Measurements from ENCODE around the gene C4orf54.

The C4orf54 gene

DNA sequence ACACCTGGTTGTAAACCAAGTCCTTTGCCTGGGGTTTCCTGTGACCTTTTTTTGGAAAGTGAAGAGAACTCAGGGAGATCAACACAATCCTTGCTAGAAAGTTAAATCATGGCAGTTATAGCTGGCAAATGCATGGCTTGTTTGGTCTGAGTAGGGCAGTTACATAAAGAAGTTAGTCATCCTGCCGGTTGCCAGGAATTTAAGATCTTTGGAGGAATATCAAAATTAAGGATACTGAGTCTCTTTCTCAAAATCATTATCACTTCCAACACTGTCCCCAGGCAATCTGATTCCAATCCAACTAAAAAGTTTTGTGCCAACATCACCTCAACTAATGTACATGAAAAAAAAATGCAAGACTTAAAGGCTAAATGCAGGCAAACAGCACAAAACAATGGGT lies 40.3 kb downstream of the C4orf54 start:
- FAIRE-seq, result no peak

DNA sequence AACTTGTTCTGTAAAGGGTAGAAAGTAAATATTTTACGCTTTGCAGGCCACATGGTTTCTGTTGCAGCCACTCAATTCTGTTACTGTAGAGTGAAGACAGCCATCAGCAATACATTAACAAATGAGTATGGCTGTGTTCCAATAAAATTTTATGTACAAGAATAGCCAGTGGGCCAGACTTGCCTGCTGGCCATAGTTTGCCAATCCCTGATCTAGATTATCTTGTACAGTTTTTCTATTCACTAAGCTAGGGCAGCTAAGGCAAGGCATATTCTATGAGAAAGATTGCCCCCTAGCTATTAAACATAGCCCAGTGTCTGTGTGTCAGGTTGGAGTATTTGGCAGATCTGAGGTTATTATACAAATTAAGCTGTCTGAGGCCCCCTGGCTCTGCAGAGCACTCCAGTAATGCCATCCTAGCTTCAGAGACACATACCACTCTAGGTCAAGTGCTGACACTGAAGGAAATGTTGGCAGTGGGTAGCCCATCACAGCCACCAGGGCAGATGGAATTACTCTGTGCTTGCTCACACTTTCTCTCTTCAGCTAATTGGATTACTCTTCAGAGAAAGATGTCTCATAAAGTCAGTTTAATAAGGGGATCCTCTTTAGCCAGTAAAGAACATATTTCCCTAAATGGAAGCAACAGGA lies 42.3 kb downstream of the C4orf54 start:
- no peak for FAIRE-seq

DNA sequence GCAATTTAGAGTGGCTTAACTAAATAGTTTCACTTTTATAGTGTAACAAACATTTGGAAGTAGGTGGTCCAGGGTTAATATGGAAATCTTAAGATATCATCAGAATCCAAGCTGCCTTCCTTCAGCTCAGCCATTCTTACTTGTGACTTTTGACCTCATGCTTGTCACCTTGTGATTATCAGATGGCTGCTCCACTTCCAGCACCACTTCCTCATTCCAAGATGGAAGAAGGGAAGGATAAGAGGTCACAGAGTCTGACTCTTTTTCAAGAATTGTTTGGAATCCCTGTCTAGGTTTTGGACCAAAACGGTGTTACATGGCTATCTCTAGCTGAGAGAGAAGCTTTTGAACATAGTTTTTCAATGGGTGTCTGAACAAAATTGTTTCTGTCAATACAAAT lies 43.1 kb downstream of the C4orf54 start:
- FAIRE-seq, result no peak

DNA sequence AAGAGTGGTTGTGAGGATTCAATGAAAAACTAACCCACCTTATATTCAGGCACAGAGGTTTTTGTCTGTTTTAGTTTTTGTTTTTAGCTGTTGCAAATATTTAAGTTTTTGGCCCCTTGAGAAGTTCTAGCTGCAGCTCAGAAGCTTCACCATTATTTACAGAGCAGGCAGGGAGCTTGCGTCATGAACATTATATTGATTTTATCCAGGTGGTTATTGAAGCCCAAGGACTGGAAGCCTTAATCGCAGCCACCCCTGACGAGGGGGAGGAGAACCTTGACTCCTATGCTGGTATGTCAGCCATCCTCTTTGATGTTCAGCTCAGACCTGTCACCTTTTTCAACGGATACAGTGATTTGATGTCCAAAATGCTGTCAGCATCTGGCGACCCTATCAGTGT lies 44.9 kb downstream of the C4orf54 start:
- FAIRE-seq, result no peak

DNA sequence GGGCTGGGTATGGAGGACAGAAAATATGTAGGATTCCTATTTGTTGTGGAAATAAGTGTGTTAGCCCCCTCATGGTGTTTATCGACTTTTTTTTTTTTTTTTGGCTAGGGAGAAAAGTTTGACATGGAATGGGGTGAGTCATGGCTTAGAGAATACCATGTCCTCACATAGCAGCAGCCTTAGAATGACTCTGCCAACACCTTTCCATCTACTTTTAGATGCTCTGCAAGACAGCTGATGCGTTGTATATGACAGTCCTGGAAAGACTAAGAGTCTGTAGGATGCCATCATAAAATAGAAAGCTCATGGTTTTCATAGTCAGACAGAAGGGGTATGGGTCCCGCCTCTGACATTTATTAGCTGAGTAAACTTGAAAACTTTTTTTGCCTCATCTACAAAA lies 45.3 kb downstream of the C4orf54 start:
- FAIRE-seq, result no peak

DNA sequence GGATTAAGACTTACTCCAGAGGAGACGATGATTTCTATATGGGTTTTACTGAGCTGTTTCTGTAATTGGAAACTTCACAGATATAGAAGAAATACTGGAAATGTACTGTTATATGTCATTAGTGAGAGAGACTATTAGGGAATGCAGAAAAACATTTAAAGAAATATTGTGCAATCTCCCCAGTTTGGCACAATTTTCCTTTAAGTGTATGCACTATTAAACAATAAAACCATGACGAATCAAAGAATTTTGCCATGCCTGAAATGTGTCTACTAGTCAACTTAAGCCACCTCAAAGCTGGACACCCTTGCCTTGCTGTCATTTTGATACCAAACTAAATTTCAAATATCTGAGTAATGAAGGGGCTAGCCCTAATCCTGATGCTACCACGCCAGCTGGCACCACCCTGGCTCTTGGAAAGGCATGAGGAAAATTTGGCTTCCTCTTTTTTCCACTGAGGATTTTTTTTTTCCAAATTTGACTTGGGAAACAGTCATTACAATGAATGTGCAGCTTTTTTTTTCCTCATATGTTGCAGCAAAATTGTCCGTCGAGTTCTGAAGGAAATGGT lies 46.9 kb downstream of the C4orf54 start:
- FAIRE-seq, result no peak

DNA sequence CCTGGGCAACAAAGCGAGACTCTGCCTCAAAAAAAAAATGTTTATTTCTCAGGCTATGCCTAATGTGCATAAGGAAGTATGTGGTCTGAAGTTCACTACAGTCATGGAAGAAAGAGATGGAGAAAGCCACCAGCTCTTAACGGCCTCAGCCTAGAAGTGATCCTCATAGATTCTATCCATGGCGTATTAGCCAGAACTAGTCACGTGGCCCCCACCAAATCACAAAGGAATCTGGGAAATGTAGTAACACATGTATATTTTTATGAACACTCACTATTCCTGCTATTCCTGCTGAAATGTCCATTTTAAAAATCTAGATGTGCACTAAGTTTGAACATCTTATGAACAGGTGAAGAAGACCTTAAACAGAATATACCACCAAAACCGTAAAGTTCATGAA lies 49.2 kb downstream of the C4orf54 start:
- FAIRE-seq, result no peak
